ENCODE data around the gene ZNF350.

ZNF350 gene

DNA sequence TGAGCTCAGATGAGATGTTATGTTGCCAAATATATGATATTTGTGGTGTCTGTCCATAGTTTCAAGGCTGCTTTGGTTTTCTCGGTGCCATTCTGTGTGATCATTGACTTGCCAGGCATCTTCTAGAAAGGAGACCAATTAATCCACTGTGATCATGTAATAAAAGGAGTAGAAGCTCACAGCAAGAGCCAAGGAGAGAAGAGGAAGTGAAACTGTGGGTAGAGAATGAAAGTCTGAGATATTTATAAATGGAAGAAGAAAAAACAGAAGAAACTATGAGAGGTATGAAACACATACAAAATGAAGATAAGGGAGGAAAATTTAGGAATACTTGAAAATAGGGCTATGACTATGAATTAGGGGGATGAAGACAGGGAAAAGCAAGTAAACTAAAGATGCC lies 70.5 kb downstream of the ZNF350 start:
- Histone ChIP-seq H3K27ac (ENCODE audit: low read depth, low read length) (no peak overlapping the region), H3K9me3 (ENCODE audit: control insufficient read depth in 5 of 5, low read length in 5 of 5) (peaks cover 55 to 88% (median 71%) of the 10 kb centered on the region in 5 donors), H3K4me3 (ENCODE audit: low read depth in 1 of 5, low read length in 5 of 5) (peak overlapping the region in 1 of 5 donors; percentile 14), H3K27me3 (ENCODE audit: control insufficient read depth in 5 of 5, insufficient read depth in 4 of 5, low read length in 5 of 5) (no peaks in the 10 kb centered on the region), H3K9ac (ENCODE audit: low read length in 5 of 5) (no peak overlapping the region), H3K4me1 (ENCODE audit: control insufficient read depth in 5 of 5, insufficient read depth in 5 of 5, low read length in 5 of 5) (peaks cover 0 to 3% (median 0%) of the 10 kb centered on the region in 5 donors), H3K36me3 (ENCODE audit: control insufficient read depth in 5 of 5, insufficient read depth in 5 of 5, low read length in 5 of 5) (no peaks in the 10 kb centered on the region)

DNA sequence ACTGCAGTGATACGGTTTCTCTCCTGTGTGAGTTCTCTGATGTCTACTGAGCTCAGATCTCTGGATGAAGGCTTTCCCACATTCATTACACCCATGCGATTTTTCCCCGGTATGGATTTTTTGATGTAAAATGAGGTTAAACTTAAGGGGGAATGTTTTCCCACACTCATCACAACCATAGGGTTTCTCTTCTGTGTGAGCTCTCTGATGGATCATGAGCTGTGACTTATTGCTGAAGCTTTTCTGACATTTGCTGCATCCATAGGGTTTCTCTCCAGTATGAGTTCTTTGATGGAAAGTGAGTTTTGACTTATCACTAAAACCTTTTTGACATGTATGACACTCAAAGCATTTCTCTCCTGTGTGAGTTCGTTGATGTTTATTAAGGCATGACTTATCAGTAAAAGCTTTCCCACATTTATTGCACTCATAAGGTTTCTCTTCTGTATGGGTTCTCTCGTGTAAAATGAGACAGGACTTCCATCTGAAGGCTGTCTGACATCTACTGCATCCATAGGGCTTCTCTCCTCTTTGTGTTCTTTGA lies 71.2 kb downstream of the ZNF350 start:
- Histone ChIP-seq H3K9me3 (ENCODE audit: control insufficient read depth in 5 of 5, low read length in 5 of 5) (peaks cover 48 to 85% (median 63%) of the 10 kb centered on the region in 5 donors), H3K4me3 (ENCODE audit: low read depth in 1 of 5, low read length in 5 of 5) (peak overlapping the region in 2 of 5 donors; percentile 6 to 43)

More for the DNA sequence above, 71.2 kb downstream of the ZNF350 start:
- Histone ChIP-seq H3K36me3 (ENCODE audit: control insufficient read depth in 5 of 5, insufficient read depth in 5 of 5, low read length in 5 of 5) (no peaks in the 10 kb centered on the region), H3K9ac (ENCODE audit: low read length in 5 of 5) (no peak overlapping the region), H3K27ac (ENCODE audit: low read depth, low read length) (no peak overlapping the region), H3K27me3 (ENCODE audit: control insufficient read depth in 5 of 5, insufficient read depth in 4 of 5, low read length in 5 of 5) (no peaks in the 10 kb centered on the region), H3K4me1 (ENCODE audit: control insufficient read depth in 5 of 5, insufficient read depth in 5 of 5, low read length in 5 of 5) (peaks cover 0 to 3% (median 0%) of the 10 kb centered on the region in 5 donors)
